ENCODE measurements around the gene SETD1B. TPM values are rescaled to one million over a fixed set of nuclear protein-coding genes. Genes with fewer than 3 reads are reported as not detected.
A peak's percentile ranks its signal among the peaks of the same experiment; 100 is the strongest.
"Not testable (repeated sequence)": the region's sequence is repeated elsewhere in the genome, so short reads cannot be mapped to it uniquely, and the experiment has no call there.

The SETD1B gene
- total RNA-seq, 1 donor from 2014 or later, result 39.8 TPM

GRCh38 chr12:121857322-121858246 is 53.8 kb downstream of the SETD1B start:
- DNase-seq (ENCODE audit: low spot score), result no peak

GRCh38 chr12:121858318-121858661 is 54.5 kb downstream of the SETD1B start:
- DNase-seq (ENCODE audit: low spot score), result no peak

- peak; percentile 77 for DNase-seq (ENCODE audit: low spot score)
These were observed 55.1 kb downstream of the SETD1B start, which contains the start of gene HPD for GRCh38 chr12:121858662-121859572. Gene HPD, minus strand, starts transcription at chr12:121858859. Its CDS starts 36 bp downstream, at chr12:121858823.

- DNase-seq (ENCODE audit: low spot score), result no peak
These were observed 56.4 kb downstream of the SETD1B start for GRCh38 chr12:121860257-121860656.

- not testable (repeated sequence) for DNase-seq (ENCODE audit: low spot score)
These were observed 56.9 kb downstream of the SETD1B start for GRCh38 chr12:121860699-121861098.

GRCh38 chr12:121861636-121862254 is 57.9 kb downstream of the SETD1B start:
- no peak for DNase-seq (ENCODE audit: low spot score)

GRCh38 chr12:121866331-121866730 is 62.5 kb downstream of the SETD1B start:
- DNase-seq (ENCODE audit: low spot score), result no peak

- not testable (repeated sequence) for DNase-seq (ENCODE audit: low spot score)
These were observed 65.4 kb downstream of the SETD1B start for GRCh38 chr12:121869229-121869628.

- no peak for DNase-seq (ENCODE audit: low spot score)
These were observed 67.7 kb downstream of the SETD1B start for GRCh38 chr12:121871467-121871866.

GRCh38 chr12:121872546-121873215 is 68.9 kb downstream of the SETD1B start:
- no peak for DNase-seq (ENCODE audit: low spot score)

- DNase-seq (ENCODE audit: low spot score), result no peak
These were observed 69.4 kb downstream of the SETD1B start for GRCh38 chr12:121873216-121873569.

- no peak for DNase-seq (ENCODE audit: low spot score)
These were observed 70.3 kb downstream of the SETD1B start for GRCh38 chr12:121874071-121874470.

- no peak for DNase-seq (ENCODE audit: low spot score)
These were observed 71.8 kb downstream of the SETD1B start for GRCh38 chr12:121875582-121875981.

- not testable (repeated sequence) for DNase-seq (ENCODE audit: low spot score)
These were observed 72.3 kb downstream of the SETD1B start for GRCh38 chr12:121876080-121876447.

Other genes starting within 250 kb of the SETD1B start
- 23.7 TPM for gene KDM2B, start 223.0 kb upstream of the SETD1B start, total RNA-seq
- gene ORAI1, start 177.5 kb upstream of the SETD1B start, total RNA-seq, result 13.6 TPM
- gene MORN3, start 134.4 kb upstream of the SETD1B start, total RNA-seq, result 1.8 TPM
- gene TMEM120B, start 91.3 kb upstream of the SETD1B start, total RNA-seq, result 16.7 TPM
- 20.5 TPM for gene RHOF, start 10.3 kb upstream of the SETD1B start, total RNA-seq
- gene HPD, start 54.9 kb downstream of the SETD1B start, total RNA-seq, result 3.1 TPM
- 43.3 TPM for gene PSMD9, start 84.8 kb downstream of the SETD1B start, total RNA-seq
- 3.9 TPM for gene CFAP251, start 114.6 kb downstream of the SETD1B start, total RNA-seq
- 14.8 TPM for gene BCL7A, start 217.9 kb downstream of the SETD1B start, total RNA-seq

Measured in ureter (tissue), 1 donor.